A204.1 (cell line): ENCODE data around the gene POU5F1.
"Not testable (repeated sequence)": the region's sequence is repeated elsewhere in the genome, so short reads cannot be mapped to it uniquely, and the experiment has no call there.

Source experiments
- FAIRE-seq: peaks from 2 replicates; lab custom pipeline; 2012; peaks lifted over from hg19 to GRCh38; lab: Jason Lieb, UNC

The POU5F1 gene

GRCh38 chr6:31190488-31190887 is 20.0 kb upstream of the POU5F1 start:
- FAIRE-seq = no peak

GRCh38 chr6:31189223-31189622 is 18.7 kb upstream of the POU5F1 start:
- FAIRE-seq = not testable (repeated sequence)

DNA sequence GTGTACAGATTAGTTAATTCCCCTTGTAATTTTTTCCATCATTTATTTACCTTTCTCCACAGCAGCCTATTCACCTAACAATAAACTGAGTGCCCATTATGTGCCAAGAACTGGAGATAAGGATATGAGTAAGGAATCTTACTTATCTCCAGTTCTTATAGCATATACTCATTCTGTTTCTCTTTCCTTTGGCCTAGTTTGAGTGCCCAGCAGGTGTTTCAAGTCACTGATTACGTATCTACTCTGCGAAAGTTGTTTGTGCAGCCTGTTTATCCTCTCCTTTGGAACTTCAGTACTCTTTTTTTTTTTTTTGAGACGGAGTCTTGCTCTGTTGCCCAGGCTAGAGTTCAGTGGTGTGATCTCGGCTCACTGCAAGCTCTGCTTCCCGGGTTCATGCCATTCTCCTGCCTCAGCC is 17.3 kb upstream of the POU5F1 start:
- FAIRE-seq = no peak

DNA sequence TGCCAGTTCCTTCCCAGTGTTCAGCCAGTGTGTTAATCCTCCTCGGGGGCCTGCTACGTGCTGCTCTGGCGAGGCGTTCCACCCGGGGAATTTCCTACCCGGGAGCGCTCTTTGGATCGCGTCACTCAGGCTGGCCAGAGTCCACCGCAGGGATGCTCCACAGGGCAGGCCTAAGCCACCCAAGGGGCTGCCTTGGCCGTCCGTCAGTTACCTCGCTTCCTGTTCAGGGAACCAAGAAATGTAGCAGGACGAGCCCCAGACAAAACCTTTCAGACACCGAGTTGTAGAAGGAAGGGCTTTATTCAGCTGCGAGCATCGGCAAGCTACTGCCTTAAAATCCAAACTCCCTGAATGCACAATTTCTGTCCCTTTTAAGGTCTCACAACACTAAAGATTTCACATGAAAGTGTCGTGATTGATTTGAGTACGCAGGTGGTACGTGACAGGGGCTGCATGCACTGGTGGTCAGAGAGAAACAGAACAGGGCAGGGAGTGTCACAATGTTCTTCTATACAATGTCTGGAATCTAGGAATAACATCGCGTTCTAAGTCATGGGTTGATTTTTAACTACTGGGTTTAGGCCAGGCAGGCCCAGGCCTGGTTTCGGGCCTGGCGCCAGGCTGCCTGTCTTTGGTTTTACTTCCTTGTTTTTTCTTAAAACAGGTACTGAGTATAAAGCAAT is 15.7 kb upstream of the POU5F1 start:
- no peak for FAIRE-seq

DNA sequence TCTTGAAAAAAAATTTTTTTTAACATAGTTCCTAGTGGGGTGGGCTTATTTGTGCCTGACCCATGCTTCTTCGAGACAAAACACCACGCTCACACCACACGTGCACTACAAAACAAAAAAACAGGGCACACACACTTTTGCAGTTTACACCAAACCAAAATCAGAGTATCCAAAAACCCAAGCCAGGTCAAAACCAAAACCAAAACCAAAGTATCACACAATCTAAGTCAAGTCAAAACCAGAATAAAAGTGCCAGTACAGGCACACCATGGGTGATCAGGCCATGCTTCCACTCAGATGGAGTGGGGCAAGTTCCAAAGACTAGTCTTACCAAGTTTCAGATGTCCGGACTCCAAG is 15.2 kb upstream of the POU5F1 start:
- FAIRE-seq = not testable (repeated sequence)

GRCh38 chr6:31183859-31184258 is 13.4 kb upstream of the POU5F1 start:
- FAIRE-seq = not testable (repeated sequence)

GRCh38 chr6:31183287-31183686 is 12.8 kb upstream of the POU5F1 start:
- FAIRE-seq = not testable (repeated sequence)

- FAIRE-seq = no peak
Measured at GRCh38 chr6:31180500-31180899, 10.0 kb upstream of the POU5F1 start.

- FAIRE-seq = no peak
Measured at GRCh38 chr6:31179896-31180295, 9.4 kb upstream of the POU5F1 start.

GRCh38 chr6:31179042-31179386 is 8.5 kb upstream of the POU5F1 start:
- FAIRE-seq = no peak

GRCh38 chr6:31178143-31179041 is 7.9 kb upstream of the POU5F1 start:
- no peak for FAIRE-seq

- no peak for FAIRE-seq
Measured at GRCh38 chr6:31175971-31176370, 5.5 kb upstream of the POU5F1 start.

- no peak for FAIRE-seq
Measured at GRCh38 chr6:31174378-31174777, 3.9 kb upstream of the POU5F1 start.

- no peak for FAIRE-seq
Measured at GRCh38 chr6:31173406-31173805, 2.9 kb upstream of the POU5F1 start.

DNA sequence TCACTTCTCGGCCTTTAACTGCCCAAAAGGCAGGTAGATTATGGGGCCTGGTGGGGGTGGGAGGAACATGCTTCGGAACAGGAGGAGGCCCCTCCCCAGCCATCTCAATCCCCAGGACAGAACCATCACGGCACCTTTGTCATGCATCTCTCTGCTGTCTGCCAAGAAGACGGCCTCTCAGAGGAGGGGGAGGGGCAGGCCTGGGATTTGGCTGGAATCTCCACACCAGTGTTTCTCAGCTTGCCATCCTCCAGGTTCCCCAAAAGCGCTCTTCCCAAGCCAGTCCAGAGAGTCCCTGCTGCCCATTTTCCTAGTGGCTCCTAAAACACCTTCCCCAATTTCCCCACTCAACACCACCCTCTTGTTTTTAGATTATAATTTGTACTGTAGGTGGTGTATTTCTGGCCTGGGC is 2.5 kb upstream of the POU5F1 start:
- no peak for FAIRE-seq

GRCh38 chr6:31171931-31172905 is 1.7 kb upstream of the POU5F1 start:
- no peak for FAIRE-seq

DNA sequence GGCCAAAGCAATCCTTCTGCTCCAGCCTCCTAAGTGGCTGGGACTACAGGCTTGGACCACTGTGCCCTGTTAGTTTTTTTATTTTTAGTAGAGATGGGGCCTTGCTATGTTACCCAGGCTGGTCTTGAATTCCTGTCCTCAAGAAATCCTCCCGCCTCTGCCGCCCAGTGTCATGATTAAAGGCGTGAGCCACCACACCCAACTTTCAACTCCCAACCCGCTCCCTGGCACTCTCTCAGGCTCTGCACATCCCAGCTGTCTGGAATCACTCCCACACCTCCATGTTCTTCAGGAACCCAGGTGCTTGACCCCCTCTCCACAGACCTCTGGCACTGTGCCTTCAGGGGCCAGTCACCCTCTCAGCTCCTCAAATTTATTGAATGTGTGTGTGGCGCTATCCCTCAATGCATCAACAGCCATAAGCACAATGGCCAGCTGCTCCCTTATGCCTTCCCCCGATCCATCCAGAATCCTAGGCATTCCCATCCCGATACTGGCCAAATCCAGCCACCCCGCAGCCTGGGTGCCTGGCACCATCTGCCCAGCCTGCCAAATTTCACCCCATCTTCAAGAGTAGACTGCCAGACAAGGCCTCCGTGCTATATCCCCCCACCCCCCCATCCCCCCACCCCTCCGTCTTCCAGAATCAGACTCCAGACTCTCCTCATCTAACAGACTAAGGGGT is 647 bp upstream of the POU5F1 start:
- FAIRE-seq = no peak

GRCh38 chr6:31169858-31170599 is 453 bp downstream of the POU5F1 start:
- FAIRE-seq = not testable (repeated sequence)

GRCh38 chr6:31169123-31169857 is 1.2 kb downstream of the POU5F1 start:
- FAIRE-seq = no peak

DNA sequence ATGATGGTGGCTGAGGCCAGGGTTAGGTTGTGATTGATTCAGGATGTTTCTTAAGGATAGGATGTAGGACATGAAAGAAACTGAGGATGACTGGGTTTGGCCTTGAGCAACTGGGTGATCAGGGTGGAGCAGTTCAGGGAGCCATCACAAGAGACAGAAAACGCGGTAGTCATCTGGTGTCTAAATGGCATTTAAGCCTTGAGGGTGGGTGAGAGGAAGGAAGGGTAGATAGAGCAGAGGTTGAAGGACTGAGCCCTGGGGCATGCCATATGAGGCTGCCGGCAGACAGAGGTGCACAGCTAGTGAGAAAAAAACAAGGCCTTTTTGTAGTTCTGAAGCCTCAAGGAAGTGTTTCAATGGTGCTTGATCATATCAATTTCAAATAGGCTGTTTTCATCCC is 1.9 kb downstream of the POU5F1 start:
- FAIRE-seq = no peak

DNA sequence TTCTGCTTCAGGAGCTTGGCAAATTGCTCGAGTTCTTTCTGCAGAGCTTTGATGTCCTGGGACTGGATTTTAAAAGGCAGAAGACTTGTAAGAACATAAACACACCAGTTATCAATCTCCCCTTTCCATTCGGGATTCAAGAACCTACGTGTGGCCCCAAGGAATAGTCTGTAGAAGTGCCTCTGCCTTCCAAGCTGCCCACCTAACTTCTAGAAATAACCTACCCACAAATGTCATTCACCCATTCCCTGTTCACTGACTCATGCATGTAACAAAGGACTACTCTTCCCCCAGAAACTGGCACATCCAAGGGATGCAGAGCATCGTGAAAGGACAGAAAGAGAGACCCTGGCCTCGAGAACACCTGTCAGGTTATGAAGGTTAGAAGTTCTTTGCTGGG is 4.5 kb downstream of the POU5F1 start:
- FAIRE-seq = no peak
